ENCODE data around the gene ACBD7.

DNA sequence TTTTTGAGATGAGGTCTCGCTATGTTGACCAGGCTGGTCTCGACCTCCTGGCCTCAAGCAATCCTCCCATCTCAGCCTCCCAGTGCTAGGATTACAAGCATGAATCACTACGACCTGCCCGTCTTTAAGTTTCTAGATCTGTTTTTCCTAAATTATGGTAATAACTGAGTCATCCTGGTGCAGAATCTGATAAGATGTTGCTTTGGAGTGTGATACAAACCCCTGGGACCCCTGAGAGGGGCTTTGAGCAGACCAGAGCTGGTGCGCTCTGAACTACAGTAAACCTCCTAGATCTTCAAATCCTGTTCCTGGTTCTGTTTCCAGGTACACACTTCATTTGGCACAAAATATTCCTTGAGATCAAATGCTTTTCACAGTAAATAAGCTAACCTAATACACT lies 42.8 kb upstream of the ACBD7 start:
- TF ChIP-seq, protein P1, sequence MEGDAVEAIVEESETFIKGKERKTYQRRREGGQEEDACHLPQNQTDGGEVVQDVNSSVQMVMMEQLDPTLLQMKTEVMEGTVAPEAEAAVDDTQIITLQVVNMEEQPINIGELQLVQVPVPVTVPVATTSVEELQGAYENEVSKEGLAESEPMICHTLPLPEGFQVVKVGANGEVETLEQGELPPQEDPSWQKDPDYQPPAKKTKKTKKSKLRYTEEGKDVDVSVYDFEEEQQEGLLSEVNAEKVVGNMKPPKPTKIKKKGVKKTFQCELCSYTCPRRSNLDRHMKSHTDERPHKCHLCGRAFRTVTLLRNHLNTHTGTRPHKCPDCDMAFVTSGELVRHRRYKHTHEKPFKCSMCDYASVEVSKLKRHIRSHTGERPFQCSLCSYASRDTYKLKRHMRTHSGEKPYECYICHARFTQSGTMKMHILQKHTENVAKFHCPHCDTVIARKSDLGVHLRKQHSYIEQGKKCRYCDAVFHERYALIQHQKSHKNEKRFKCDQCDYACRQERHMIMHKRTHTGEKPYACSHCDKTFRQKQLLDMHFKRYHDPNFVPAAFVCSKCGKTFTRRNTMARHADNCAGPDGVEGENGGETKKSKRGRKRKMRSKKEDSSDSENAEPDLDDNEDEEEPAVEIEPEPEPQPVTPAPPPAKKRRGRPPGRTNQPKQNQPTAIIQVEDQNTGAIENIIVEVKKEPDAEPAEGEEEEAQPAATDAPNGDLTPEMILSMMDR (IDR thresholded peaks at IDR 0.05) = no peak
- TF ChIP-seq POLR2A (IDR thresholded peaks at IDR 0.05) = no peak
